NB4 (cell line): ENCODE results near the gene CDH13.

ENCODE experiments used
- DNase-seq: peaks from one replicate; pipeline ENCODE4 v3.0.0; 2010; ENCODE audit warnings: low read depth
- H3K4me3 ChIP-seq: one replicate; pipeline ENCODE4 v1.5.1; 2011; ENCODE audit warnings: mild to moderate bottlenecking, low read depth, low read length, moderate library complexity
- MYC ChIP-seq: IDR thresholded peaks from 2 replicates; pipeline ENCODE4 v1.6.1; 2011; ENCODE audit warnings: low read depth, low read length
- POLR2A ChIP-seq: IDR thresholded peaks from 2 replicates; pipeline ENCODE4 v1.6.1; 2011; ENCODE audit warnings: mild to moderate bottlenecking; ENCODE audit not compliant: insufficient read length; ENCODE audit errors: extremely low read depth
- TF ChIP-seq, protein P1 (sequence below): IDR thresholded peaks from 2 replicates; pipeline ENCODE4 v1.6.1; 2011; ENCODE audit warnings: low read depth, low read length
- TF ChIP-seq, protein P2 (sequence below): IDR thresholded peaks from one replicate; pipeline ENCODE4 v1.5.1; 2012; ENCODE audit warnings: low read depth, low read length

CDH13 gene

DNA sequence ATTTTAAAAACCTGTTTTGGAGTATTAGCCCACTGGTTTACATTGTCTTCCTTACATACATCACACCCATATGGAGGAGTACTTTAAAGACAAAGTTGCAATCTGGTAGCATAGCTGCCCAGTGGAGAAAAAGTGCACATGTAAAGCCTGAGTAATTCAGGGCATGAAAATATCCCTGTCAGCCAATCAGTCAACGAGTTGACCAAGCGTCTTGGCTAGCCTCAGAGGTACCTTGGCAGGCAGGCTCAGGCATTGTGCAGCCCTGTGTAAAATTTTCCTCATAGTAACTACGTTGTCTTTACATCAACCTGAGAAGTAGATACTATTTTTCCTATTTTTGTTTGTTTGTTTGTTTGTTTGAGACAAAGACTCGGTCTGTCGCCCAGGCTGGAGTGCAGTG is 339.0 kb downstream of the CDH13 start:
- no peak for TF ChIP-seq POLR2A
- no peak for TF ChIP-seq MYC
- no peak overlapping the region for H3K4me3 ChIP-seq

DNA sequence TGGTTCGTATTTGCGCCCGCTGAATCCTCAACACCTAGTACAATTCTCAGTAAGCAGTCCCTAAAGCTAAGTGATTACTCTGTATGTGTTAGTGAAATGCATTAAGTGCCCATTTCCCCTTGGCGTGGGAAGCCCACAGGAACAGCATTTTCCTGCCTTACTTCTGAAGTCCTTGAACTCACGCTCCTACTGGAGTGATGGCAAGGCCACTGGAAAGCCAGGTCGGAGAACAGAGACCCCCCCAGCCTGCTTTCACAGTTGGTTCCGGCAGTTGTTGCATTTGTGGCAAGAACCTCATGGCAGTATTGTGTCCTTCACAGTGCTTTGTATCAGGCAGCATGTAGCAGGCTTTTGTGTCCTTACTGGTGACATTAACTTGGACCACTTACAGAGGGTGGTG is 340.7 kb downstream of the CDH13 start:
- TF ChIP-seq POLR2A (no peak), MYC (no peak)
- TF ChIP-seq, protein P1, sequence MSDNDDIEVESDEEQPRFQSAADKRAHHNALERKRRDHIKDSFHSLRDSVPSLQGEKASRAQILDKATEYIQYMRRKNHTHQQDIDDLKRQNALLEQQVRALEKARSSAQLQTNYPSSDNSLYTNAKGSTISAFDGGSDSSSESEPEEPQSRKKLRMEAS: no peak
- TF ChIP-seq, protein P2, sequence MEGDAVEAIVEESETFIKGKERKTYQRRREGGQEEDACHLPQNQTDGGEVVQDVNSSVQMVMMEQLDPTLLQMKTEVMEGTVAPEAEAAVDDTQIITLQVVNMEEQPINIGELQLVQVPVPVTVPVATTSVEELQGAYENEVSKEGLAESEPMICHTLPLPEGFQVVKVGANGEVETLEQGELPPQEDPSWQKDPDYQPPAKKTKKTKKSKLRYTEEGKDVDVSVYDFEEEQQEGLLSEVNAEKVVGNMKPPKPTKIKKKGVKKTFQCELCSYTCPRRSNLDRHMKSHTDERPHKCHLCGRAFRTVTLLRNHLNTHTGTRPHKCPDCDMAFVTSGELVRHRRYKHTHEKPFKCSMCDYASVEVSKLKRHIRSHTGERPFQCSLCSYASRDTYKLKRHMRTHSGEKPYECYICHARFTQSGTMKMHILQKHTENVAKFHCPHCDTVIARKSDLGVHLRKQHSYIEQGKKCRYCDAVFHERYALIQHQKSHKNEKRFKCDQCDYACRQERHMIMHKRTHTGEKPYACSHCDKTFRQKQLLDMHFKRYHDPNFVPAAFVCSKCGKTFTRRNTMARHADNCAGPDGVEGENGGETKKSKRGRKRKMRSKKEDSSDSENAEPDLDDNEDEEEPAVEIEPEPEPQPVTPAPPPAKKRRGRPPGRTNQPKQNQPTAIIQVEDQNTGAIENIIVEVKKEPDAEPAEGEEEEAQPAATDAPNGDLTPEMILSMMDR: no peak
- DNase-seq: no peak
- no peak overlapping the region for H3K4me3 ChIP-seq

More for the DNA sequence above, 339.0 kb downstream of the CDH13 start:
- no peak for DNase-seq

DNA sequence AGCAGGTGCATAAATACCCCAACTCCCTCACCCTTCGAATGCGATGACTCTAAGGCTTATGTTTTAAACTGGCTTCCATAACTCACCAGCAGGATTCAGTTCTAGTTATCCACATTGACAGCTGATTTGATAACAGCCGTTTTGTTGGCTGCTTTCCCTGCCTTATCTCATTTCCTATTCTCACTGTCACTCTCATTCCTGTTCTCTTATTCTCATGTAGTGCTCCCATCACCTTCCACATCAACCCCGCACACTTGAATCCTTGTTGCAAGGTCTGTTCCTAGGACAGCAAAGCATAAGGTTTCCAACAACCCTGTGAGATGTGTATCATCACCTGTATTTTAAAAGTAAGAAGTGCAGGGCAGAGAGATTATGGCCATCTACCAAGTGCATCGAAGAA is 344.4 kb downstream of the CDH13 start:
- no peak for DNase-seq
- TF ChIP-seq POLR2A: no peak
- TF ChIP-seq, protein P2: no peak
- no peak overlapping the region for H3K4me3 ChIP-seq

DNA sequence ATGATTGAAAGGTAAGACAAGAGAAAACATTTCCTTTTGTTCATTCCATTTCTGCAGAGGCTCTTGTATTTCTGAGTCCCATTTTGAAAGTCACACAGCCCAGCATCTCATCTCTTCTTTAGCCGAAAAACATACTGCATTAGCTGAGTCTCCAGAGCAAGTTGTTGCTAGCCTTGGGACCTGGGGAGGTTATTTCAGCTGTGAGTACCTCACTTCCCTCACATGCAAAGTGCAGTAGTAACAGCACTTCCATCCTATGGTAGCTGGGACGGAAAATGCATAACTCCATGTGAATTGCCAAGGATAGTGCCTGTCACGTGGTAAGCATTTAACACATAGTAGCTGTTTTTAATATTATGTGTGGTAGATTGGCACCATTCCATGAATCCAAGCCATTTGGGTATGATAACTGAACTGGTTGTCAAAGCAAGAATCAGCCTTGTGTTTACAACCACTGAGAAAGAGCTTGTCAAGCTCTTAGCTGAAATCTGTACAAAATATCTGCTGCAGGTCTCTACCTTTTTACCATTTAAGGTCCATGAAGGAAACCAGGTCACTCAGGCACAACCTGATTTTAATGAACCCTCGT is 345.7 kb downstream of the CDH13 start:
- no peak for DNase-seq
- TF ChIP-seq, protein P1: no peak
- TF ChIP-seq MYC: no peak
- no peak for TF ChIP-seq POLR2A
- TF ChIP-seq, protein P2: no peak
- no peak overlapping the region for H3K4me3 ChIP-seq

DNA sequence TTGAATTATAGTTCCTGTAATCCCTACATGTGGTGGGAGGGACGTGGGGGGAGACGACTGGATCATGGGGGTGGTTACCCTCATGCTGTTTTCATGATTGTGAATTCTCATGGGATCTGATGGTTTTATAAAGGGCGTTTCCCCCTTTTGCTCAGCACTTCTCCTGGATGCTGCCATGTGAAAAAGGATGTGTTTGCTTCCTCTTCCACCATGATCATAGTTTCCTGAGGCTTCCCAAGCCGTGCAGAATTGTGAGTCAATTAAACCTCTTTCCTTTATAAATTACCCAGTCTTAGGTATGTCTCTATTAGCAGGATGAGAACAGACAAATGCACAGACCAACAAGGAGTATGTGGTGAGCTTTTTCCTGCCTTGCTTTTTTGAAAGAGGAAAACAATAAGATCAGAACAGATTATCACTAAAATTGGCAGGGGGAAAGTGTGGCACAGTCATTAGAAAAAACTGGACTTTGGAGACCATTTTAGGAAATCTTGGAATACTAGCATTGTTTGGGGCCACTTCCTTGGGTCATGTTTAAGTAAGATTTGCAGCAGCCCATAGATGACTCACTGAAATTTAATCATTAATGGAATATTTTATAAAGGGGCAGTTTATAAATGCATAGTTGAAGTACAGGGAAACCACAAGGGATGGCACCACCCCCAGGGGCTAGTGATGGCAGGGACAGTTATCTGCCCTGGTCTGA is 352.8 kb downstream of the CDH13 start:
- TF ChIP-seq, protein P1: no peak
- TF ChIP-seq, protein P2: no peak
- no peak for TF ChIP-seq MYC
- TF ChIP-seq POLR2A: no peak
- DNase-seq: no peak
- no peak overlapping the region for H3K4me3 ChIP-seq

DNA sequence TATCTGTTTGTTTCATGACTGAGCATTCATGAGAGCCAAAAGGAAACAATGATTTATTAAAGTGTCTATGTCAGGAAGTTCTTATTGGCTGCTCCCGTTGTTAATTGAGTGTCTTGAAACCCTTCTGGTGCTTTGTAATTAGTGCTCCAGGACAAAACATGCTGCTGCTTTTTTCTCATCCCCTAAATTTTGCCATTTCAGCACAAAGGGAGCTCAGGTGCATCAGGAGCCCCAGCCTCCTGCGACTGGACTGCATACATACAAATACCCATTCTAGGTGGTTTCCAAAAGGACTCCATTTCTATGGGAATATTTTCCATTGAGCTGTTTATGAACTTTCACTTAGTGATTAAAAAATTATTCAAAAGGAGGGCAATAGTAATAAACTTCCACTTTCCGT is 354.0 kb downstream of the CDH13 start:
- no peak overlapping the region for H3K4me3 ChIP-seq
- TF ChIP-seq MYC (no peak), POLR2A (no peak)
- TF ChIP-seq, protein P1: no peak
- TF ChIP-seq, protein P2: no peak
- DNase-seq: no peak
